Mucosa of rectum (tissue), 2 donors: Measurements from ENCODE around the gene TFPT.

Experiments
- H3K27ac ChIP-seq, 2 donors: one replicate each; pipeline ENCODE4 v1.7.0; 2013; ENCODE audit warnings: inconsistent platforms in 2 of 2, low read depth in 2 of 2, low read length in 2 of 2
- H3K27me3 ChIP-seq, 2 donors: one replicate each; pipeline ENCODE4 v1.7.0; 2013; ENCODE audit warnings: low read length in 2 of 2; ENCODE audit not compliant: control insufficient read depth in 2 of 2, insufficient read depth in 2 of 2
- H3K36me3 ChIP-seq, 2 donors: one replicate each; pipeline ENCODE4 v1.7.0; 2013; ENCODE audit warnings: low read length in 2 of 2; ENCODE audit not compliant: control insufficient read depth in 2 of 2, insufficient read depth in 2 of 2
- H3K4me1 ChIP-seq, 2 donors: one replicate each; pipeline ENCODE4 v1.7.0; 2013; ENCODE audit warnings: low read length in 2 of 2, mild to moderate bottlenecking in 1 of 2; ENCODE audit not compliant: control insufficient read depth in 2 of 2, insufficient read depth in 2 of 2
- H3K4me3 ChIP-seq, 2 donors: one replicate each; pipeline ENCODE4 v1.7.0; 2013; ENCODE audit warnings: low read length in 2 of 2
- H3K9ac ChIP-seq, 2 donors: one replicate each; pipeline ENCODE4 v1.7.0; 2013; ENCODE audit warnings: low read length in 2 of 2, low read depth in 1 of 2, mild to moderate bottlenecking in 1 of 2
- H3K9me3 ChIP-seq, 2 donors: one replicate each; pipeline ENCODE4 v1.7.0; 2013; ENCODE audit warnings: low read length in 2 of 2; ENCODE audit not compliant: control insufficient read depth in 2 of 2
- donor health status: healthy.
- donor health status: Normal muscosa, but diverticular disease.

TFPT gene

GRCh38 chr19:54115109-54116063, at the start of gene TFPT, which contains the start of gene PRPF31:
TSS of gene TFPT (minus strand) at chr19:54115657. CDS start at chr19:54115269, 388 bp downstream.
TSS of gene PRPF31 (plus strand) at chr19:54115754. CDS start at chr19:54118279, 2,525 bp downstream.
- Histone ChIP-seq H3K27me3 (no peaks in the 10 kb centered on the region), H3K36me3 (peaks cover 14 to 18% of the 10 kb centered on the region in 2 donors), H3K9ac (peak within 1 kb of the TSS; percentile 88 to 95), H3K9me3 (no peaks in the 10 kb centered on the region), H3K27ac (peak within 1 kb of the TSS; percentile 90 to 94), H3K4me3 (peak within 1 kb of the TSS; percentile 94), H3K4me1 (peaks cover 14 to 18% of the 10 kb centered on the region in 2 donors)

- Histone ChIP-seq H3K4me3 (no peak overlapping the region), H3K27ac (peak overlapping the region in 1 of 2 donors; percentile 43), H3K9me3 (no peaks in the 10 kb centered on the region), H3K27me3 (no peaks in the 10 kb centered on the region), H3K4me1 (peaks cover 33 to 37% of the 10 kb centered on the region in 2 donors), H3K36me3 (no peaks in the 10 kb centered on the region), H3K9ac (no peak overlapping the region)
Observed at GRCh38 chr19:54165222-54165621, 49.8 kb upstream of the TFPT start.

GRCh38 chr19:54164369-54165068, 49.1 kb upstream of the TFPT start:
- H3K9me3 ChIP-seq: no peaks in the 10 kb centered on the region
- peak overlapping the region in 1 of 2 donors; percentile 54 for H3K4me3 ChIP-seq
- peak overlapping the region in 1 of 2 donors; percentile 12 for H3K9ac ChIP-seq
- H3K27me3 ChIP-seq: no peaks in the 10 kb centered on the region
- H3K36me3 ChIP-seq: no peaks in the 10 kb centered on the region
- H3K27ac ChIP-seq: peak overlapping the region in 1 of 2 donors; percentile 63
- peaks cover 37 to 40% of the 10 kb centered on the region in 2 donors for H3K4me1 ChIP-seq

GRCh38 chr19:54162884-54163283, 47.4 kb upstream of the TFPT start:
- H3K4me3 ChIP-seq: peak overlapping the region; percentile 54 to 70
- H3K27ac ChIP-seq: peak overlapping the region; percentile 80 to 89
- peak overlapping the region; percentile 52 to 59 for H3K9ac ChIP-seq
- H3K4me1 ChIP-seq: peaks cover 47 to 49% of the 10 kb centered on the region in 2 donors
- H3K36me3 ChIP-seq: peaks cover 2 to 3% of the 10 kb centered on the region in 2 donors
- no peaks in the 10 kb centered on the region for H3K9me3 ChIP-seq
- no peaks in the 10 kb centered on the region for H3K27me3 ChIP-seq

GRCh38 chr19:54162241-54162805, 46.9 kb upstream of the TFPT start:
- Histone ChIP-seq H3K36me3 (peaks cover 4 to 5% of the 10 kb centered on the region in 2 donors), H3K9ac (peak overlapping the region; percentile 52 to 59), H3K27ac (peak overlapping the region; percentile 80 to 89), H3K4me1 (peaks cover 47 to 49% of the 10 kb centered on the region in 2 donors), H3K27me3 (no peaks in the 10 kb centered on the region), H3K4me3 (peak overlapping the region; percentile 54 to 70), H3K9me3 (no peaks in the 10 kb centered on the region)

GRCh38 chr19:54160854-54161253, 45.4 kb upstream of the TFPT start:
- Histone ChIP-seq H3K9me3 (no peaks in the 10 kb centered on the region), H3K4me1 (peaks cover 47 to 49% of the 10 kb centered on the region in 2 donors), H3K4me3 (peak overlapping the region; percentile 69 to 82), H3K9ac (peak overlapping the region in 1 of 2 donors; percentile 56), H3K36me3 (peaks cover 18 to 19% of the 10 kb centered on the region in 2 donors), H3K27ac (peak overlapping the region; percentile 77 to 88), H3K27me3 (no peaks in the 10 kb centered on the region)

GRCh38 chr19:54160182-54160811, 44.8 kb upstream of the TFPT start:
- Histone ChIP-seq H3K4me1 (peaks cover 44 to 45% of the 10 kb centered on the region in 2 donors), H3K4me3 (peak overlapping the region; percentile 69 to 82), H3K9me3 (no peaks in the 10 kb centered on the region), H3K27ac (peak overlapping the region; percentile 77 to 88), H3K27me3 (no peaks in the 10 kb centered on the region), H3K36me3 (peaks cover 21 to 23% of the 10 kb centered on the region in 2 donors), H3K9ac (peak overlapping the region; percentile 56 to 91)

GRCh38 chr19:54159352-54160181, 44.1 kb upstream of the TFPT start, which contains the start of gene LENG1:
TSS of gene LENG1 (minus strand) at chr19:54159721. CDS start at chr19:54159695, 26 bp downstream.
- Histone ChIP-seq H3K4me3 (peak within 1 kb of the TSS; percentile 82 to 97), H3K36me3 (peaks cover 28 to 31% of the 10 kb centered on the region in 2 donors), H3K27me3 (no peaks in the 10 kb centered on the region), H3K9ac (peak within 1 kb of the TSS; percentile 84 to 91), H3K4me1 (peaks cover 42 to 44% of the 10 kb centered on the region in 2 donors), H3K27ac (peak within 1 kb of the TSS; percentile 96 to 98), H3K9me3 (no peaks in the 10 kb centered on the region)
